OCI-M2 (cell line): Measurements from ENCODE around the gene OPN4.

Experiments used
- DNase-seq: peaks from one replicate; lab custom pipeline; 2025; ENCODE audit not compliant: unreplicated experiment; lab: John Stamatoyannopoulos, UW

OPN4 gene

DNA sequence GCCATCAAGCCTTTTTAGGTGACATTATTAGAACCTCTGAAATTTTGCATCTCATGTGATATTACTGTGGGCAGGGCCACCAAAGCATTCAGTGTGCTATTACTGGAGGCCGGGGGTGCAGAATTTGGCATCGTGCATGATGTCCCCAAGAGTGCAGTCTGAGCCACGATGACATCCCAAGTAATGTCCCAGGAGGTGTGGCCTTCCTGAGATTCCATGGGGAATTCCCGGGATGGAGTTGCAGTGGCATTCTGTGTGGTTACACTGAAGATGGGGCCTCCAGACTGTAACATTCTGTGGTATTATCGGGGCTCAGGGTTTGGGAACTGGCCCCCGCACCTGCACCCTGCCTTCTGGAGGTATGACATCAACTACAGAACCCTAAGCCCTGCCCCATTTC is 23.0 kb downstream of the OPN4 start:
- no peak for DNase-seq

DNA sequence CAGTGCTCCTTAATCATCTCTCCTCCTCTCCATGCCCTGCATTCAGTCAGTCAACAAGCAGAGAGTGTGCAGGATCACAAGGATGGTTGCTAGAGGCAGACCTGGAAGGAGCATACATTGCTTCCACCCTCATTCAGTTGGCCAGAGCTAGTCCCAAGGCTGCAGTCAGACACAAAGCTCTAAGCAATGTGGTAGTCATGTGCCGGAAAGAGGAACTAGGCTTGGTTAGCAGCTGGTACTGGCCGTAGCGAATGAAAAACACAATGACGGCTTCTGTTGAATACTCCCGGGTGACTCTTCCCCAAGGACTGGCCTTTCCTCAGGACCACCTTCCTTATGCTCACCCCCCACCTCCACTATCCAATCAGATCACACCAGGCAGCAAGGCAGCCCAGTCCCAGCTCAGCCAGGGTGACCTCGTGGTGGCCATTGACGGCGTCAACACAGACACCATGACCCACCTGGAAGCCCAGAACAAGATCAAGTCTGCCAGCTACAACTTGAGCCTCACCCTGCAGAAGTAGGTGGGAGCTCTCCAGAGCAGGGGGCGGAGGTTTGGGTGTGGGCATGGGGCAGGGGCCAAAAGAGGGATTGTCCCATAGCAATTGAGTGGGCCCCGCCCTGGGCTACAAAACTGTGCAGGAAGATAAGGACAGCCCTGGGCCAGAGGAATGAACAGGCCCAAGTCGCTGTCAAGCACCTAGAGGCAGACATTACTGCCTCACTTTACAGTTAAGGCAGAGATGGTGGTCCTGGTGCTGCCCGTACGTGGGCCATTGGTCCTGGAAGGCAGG is 24.8 kb downstream of the OPN4 start:
- DNase-seq: no peak

DNA sequence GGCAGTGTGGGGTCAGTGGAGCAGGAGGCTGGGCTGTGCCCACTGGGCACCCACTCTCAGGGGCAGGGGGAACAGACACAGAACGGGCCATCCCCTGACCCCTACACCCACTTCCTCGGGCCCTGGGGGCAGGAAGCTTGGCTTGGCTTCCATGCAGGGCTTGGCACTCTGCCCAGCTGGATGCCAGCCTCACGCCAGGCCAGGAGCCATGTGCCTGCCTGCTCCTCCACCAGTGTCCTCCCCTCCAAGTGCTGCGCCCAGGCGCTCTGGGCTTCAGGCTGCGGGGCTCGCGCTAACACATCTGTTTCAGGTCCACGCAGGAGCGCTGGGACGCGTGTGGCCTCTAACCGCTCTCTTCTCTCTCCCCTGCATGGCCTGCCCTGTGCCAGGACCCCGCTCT is 26.7 kb downstream of the OPN4 start:
- no peak for DNase-seq

DNA sequence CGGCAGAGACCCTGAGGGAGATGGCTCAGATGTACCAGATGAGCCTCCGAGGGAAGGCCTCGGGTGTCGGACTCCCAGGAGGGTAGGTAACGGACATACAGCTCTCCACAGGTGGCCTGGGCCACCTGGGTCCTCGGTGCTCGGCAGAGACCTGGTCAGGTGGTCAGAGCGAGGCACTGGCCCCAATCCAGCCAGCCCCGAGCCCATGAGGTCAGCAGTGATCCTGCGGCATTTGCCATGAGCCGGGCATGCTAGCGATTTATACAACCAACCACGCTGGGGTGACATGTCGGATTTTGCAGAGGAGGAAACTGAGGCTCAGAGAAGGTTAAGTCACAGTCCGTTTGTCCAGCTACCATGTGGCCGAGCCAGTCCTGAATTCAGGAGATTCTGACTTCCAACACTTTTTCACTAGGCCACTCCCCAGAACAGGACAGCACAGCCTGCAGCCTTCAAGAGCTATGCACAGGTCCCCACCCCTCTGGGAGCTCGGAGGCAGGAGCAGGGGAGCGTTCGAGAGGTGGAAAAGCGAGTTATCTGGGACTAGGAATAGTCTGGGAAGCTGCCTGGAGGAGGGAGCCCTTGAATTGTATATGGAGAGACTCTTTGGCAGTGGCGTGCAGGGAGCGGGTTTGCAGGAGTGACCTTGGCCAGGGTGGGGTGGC is 27.5 kb downstream of the OPN4 start:
- DNase-seq: no peak

DNA sequence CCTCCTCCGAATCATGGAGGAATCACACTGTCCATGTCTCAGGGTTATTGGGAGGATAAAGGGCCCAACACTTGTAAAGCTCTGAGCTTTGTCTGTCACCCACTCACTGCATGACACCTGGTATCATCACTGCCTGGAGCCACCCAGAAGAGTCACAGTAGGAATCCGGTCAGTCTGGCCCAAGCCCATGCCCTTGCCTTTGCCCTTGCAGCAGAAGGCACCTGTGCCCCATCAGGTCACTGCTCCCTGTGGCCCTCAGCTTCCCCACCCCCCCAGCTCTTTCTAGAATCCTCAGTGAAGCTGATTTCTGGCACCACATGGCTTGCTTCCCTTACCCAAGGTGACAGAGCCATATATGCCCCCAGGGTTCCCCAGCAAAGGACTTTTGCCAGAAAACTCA is 28.3 kb downstream of the OPN4 start:
- no peak for DNase-seq

DNA sequence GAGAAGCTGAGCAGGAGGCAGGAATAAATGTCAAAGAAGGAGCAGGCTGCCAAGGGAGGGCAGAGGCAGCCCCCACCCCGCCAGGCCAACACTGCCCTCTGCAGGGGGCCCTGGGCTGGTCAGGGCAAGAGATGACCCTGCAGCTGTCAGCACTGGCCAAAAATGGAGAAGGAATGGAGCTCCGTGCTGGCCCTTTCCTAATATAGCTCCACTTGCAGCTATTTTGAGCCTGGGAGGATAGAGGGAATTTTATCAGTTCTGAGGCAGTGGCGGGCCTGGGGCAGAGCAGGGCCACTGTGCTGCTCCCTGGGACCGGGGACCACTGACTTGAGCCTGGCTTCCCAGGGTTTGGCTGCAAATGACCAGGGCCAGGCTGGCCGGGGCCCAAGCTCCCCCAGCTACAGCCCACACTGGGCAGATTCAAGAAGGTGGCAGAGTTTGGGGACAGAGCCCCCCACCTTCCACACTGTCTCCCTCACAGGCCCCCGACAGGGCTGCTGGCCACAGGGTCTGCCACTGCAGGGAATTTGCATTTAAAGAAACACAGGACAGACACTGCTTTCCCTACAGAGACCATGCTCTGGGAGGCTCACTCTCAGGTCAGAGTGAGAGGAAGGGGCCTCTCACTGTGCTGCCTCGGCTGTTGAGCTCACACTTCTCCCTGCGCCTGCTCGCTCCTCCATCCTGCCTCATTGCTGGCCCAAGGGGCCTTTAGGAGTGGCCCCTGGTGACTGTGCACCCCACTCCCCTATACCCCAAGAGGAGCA is 30.2 kb downstream of the OPN4 start:
- no peak for DNase-seq

DNA sequence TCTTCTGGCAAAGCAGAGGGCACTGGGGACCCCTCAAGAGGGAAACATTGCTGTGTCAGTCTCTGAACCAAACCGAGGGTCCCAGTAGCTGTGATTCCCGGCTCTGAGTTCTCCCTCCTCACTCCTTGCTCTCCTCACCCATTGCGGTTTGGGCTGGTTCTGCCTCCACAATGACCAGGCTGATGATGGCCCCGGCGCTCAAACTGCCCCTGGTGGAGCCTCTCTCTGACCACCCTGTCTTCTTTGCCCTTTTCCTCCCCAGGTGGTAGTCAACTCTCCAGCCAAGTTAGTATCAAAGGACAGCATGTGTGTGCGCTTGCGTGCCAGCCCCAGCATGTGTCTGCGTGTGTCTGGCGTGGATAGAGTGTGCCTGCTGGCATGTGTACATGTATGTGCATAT is 31.1 kb downstream of the OPN4 start:
- DNase-seq: no peak

DNA sequence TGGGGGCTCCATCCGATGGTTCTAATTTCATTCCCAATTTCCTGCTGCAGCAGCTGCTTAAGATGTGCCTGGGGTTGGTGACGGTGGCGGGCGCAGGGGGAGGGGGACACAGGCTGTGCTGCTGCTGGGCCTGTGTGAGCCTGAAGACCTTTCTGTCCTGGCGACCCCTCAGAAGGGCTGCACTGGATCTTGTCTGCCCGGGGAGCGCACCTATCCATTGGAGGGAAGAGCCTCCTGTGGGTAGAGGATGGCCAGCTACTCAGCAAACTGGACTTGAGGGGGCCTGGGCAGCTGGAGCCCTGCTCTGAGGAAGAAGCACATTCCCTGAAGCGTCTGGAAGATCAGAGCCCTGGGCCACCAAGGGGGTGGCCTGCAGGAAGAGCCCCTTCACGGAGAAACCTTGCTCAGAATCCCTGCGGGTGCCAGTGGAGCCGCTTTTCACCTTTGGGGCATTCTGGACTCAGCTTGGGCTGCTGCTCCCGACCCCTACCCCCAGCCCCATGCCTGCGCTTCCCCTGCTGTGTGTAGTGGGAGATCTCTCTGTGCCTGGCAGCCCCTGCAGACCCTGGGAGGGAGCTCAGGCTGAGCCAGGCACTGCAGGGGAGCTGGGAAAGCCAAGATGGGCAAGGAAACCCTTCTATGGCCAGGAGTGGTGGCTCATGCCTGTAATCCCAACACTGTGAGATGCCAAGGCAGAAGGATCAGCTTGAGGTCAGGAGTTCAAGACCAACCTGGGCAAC is 31.7 kb downstream of the OPN4 start:
- no peak for DNase-seq

DNA sequence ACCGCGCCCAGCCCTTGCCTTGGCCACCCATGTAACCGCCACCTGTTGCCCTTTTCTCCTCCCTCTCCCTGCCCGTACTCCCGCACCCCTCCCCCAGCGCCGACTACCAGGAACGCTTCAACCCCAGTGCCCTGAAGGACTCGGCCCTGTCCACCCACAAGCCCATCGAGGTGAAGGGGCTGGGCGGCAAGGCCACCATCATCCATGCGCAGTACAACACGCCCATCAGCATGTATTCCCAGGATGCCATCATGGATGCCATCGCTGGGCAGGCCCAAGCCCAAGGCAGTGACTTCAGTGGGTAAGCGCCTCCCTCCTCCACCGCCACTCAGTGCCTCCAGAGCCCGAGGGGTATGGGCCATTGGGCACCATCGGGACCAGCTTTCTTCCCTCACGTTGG is 32.6 kb downstream of the OPN4 start:
- DNase-seq: no peak

DNA sequence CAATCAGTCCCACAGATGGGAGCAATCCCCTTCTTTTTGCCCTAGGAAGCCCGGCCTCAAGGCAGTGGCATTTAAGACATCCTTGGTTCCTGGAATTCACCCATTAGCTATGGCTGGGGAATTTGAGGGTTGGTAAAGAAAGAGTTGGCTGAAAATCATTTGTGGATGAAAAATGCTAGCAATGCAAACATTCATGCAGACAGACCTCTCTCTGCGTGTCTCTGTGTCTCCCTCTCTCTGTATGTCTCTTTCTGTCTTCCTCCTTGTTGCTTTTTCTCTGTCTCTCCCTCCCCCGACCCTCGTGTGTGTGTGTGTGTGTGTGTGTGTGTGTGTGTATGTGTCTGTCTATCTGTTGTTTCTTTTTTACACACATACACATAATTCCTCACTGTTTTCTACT is 33.4 kb downstream of the OPN4 start:
- no peak for DNase-seq

DNA sequence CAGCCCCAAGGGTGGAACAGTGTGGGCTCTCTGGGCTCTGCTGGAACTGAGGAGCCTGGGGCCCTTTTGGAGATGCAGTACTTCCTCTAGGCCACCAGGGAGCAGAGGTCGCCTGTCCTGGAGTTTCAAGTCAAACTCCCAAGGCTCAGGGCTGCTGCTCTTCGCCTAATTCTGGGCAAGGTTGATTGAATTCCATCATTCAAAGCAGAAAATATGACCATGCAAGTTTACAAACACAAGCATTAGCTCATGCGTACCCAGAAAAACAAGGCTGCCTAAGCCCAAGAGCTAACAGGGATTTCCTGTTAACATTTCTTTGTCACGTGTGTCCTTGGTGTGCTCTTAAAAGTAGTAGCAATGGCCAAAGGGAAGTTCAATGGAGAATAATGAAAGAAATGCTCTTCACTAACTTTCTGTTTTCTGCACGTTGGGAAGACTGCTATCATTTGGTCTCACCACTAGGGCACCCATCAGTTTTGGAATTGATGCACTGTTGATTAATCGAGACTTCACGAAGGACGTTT is 34.1 kb downstream of the OPN4 start:
- DNase-seq: no peak

DNA sequence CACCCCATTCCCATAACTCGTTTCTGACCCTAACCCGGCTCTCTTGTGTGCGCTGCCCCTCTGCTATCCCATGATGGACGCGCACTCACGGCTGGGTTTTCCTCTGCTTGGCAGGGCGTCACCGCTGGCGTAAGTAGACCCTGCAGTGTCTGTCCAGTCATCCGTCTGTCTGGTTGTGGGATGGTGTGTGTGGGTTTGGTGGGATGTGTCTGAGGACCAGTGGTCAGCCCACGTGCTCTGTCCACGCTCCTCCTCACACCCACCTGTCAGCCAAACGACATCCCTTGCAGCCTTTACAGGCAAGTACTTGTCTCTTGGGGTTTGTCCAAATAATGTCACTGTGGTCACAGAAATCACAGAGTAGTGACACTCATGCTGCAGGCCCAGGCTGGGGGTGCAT is 34.8 kb downstream of the OPN4 start:
- no peak for DNase-seq

DNA sequence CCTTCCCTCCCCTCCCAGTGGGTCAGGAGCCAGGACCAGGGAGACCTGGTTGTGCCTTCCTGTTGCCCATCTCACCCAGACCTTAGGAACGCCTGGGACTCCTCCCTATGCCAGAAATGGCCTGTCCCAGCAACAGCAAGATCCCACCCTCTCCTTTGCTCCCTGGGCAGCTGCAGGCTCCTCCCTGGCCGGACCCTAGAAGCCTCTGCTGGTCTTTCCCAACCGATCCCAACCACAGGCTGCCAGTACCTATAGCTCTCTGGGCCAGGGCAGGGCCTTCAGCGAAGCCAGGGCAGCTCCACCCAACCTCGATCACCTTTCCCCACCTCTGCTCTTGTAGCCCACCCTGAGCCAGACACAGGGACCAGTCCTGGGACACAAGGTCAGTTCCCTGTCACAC is 35.9 kb downstream of the OPN4 start:
- no peak for DNase-seq

DNA sequence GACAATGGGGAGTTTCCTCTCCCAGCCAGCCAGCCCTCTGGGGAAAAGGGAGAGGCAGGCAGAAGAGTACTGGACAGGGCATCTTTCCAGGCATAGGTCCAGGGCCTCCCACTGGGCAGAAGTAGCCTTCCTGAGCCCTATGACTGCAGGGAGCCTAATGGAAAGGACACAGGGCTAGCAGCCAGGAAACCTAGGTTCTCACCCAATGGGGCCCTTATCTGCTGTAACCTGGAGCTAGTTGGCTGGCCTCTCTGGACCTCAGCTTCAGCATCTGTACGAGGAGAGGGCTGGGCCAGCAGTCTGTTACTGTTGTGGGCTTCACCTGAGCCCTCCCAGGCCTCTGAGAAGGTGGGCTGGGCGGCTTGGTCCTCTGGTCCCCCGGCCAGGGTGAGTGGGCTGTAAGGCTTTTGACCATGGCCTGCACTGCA is 36.3 kb downstream of the OPN4 start:
- DNase-seq: no peak

DNA sequence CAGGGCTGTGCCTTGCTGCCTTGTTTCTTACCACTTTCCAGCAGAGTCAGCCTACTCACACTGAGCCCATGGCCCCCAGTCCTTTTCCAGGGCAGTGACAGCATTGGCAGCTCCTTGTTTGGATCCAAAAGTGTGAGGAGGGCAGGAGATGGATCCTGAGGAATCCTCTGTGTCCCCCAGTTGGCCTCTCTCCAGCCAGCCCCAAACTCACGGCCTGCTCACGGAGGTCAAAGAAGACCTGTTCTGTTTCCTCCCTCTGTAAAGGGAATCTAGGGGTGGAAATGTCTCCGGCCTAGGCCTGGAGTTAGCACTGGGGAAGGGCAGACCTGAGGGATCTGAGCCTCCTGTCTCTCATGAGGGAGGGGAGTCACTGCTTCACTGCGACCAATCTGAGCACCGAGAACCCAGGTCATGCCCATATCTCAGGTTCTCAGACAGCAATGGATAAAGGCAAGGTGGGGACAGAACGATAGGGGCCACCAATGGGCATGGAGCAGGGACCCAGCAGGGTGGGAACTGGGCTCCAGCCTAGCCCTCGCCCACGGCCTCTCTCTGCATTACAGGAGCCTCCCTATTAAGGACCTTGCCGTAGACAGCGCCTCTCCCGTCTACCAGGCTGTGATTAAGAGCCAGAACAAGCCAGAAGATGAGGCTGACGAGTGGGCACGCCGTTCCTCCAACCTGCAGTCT is 37.1 kb downstream of the OPN4 start:
- no peak for DNase-seq

DNA sequence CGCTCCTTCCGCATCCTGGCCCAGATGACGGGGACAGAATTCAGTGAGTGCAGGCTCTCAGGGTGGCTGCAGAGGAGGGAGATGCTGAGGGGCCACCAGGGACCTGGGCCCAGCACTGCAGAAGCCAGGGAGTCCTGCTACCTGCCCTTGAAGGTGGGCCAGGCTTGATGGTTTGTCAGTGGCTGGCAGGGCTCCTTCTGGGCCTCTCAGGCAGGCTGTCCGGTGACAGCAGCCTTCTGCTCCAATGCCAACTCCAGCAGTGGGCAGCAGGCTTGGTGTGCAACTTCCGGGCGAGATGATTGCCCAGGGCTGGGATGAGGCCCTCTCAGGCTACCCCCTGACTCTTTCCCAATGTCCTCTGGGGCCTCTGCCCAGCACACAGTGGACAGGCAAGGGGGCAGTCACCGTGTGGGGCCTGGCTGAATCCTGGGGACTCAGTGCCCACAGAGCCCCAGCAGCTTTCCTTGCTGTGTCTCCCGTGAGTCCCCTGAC is 37.7 kb downstream of the OPN4 start:
- DNase-seq: no peak

DNA sequence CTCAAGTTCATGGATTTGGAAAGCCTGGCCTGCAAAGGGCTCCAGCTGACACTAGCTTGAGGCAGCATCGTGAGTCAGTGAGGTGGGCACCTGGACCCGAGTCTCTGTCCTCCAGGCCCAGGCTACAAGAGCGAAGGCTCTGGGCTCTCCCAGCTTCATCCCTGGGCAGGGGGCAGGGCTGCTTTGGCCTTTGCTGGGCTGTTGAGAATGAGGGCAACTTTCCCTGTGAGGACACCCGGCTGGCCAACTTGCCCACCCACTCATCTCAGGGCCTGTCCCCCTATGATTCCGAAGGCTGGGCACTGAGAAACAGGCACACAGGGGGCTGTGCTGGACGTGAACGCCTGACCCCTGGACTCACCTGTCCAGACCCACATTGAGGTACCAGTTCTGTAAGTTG is 38.3 kb downstream of the OPN4 start:
- no peak for DNase-seq

DNA sequence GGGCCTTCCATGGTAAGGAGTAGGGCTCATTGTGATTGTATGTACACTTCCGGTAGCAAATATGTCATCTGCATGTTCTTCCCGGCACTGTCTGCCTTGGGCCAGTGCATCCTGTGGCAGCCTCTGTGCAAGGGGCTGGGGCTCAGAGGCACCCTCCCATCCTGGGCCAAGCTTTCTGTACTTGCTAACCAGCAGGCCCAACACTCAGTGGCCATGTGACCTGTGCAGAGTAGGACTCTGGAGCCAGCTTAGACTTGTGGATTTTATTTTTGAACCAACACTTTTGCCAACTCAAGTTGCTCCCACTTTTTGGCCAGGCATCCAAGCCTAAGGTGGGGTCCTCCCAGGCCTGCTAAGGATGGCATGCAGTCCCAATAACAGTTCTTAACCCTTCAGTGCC is 38.9 kb downstream of the OPN4 start:
- DNase-seq: no peak

DNA sequence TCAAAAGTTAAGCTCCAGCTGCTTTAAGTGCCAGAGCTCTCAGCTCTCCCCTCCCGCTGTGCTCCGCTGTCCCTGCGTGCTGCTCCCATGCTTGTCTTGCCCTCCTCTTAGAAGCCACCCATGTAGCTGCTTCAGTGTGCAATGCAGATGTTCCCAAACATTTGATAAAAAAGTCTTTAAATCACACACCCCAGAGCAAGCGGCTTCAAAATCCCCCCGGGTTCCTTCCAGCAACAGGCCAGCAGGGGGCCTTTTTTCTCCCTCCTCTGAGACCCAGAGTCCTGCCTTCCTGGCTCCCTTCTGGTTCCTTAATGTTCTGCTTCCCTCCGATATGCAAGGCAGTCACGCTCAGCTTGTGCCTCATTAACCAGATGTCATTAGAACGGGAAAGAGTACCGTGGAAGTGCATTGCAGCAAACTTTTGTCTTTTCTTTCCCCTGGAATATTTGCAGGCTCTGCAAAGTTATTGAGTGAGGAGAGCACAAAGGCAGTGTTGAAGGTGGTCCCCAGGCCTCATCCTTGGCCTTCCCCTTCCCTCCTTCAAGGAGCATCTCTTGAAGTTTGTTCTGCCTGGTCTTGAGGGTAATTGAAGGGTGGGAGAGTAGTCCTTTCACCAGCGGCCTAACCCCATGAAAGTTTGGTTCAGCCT is 39.5 kb downstream of the OPN4 start:
- peak; percentile 2 for DNase-seq
